Activated CD4-positive, alpha-beta T cell treated with anti-CD3 and anti-CD28 coated beads, Interleukin-2, Interleukin-4, amounts not matched to agents 100 ng/mL and 50 ng/mL, durations not matched to agents 16 hours and 8 hours (primary cell): ENCODE data around the gene CALN1.
"Not testable (repeated sequence)": the region's sequence is repeated elsewhere in the genome, so short reads cannot be mapped to it uniquely, and the experiment has no call there.

Experiments used
- DNase-seq: peaks from one replicate; pipeline ENCODE4 v3.0.0-alpha.2; 2020; ENCODE audit warnings: low spot score

CALN1 gene

DNA sequence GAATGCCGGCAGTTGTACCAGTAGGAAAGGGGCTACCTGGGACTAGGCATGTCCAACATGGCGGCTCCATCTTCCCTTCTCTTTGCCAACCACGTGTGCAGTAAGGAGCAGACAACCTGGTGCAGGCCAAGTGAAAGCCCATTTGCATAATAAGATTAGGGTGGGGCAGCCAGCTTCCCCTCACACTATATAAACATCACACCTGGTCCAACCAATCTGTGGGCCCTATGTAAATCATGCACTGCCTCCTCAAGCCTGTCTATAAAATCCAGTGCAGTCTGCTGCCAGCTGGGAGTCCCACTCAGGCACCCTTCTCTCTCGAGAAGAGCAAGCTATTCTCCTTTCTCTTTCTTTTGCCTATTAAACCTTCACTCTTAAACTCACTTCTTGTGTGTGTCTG lies 429.3 kb downstream of the CALN1 start:
- no peak for DNase-seq

DNA sequence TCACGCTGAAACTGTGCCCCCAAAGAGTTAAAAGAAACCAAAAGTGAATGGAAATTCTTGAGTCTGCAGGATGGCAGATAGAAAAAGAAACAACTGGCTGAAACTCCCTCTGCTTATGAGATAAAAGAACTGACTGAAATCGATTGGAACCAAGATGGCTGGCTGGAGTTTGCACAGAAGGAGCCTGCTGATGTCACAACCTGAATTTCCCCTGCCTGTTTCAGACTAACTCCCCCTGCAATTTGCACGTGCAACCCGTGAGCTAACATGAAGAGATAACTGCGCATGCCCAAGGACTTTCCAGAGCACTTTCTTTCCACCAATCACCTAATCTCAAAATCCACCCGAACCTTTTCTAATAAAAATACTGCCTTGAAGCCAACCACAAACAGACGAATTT lies 435.5 kb downstream of the CALN1 start:
- no peak for DNase-seq

DNA sequence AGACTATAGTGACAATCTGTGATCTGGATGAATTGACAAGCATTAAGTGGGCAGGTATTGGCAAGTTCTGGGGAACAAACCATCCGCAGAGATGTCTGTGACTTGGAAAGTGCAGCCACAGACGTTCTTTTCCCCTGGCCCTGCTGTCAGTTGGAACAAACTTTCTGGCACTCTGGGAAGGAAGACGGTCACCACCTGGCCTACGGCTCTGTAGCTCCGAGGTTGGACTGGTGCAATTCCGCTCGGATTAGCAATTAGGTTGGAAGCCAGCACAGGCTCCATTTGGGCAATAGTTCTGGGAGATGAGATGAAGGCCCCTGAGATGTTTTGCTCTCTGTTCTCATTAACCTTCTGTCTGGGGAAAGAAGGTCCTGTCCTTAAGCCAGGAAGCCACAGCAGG lies 437.5 kb downstream of the CALN1 start:
- DNase-seq, result no peak

DNA sequence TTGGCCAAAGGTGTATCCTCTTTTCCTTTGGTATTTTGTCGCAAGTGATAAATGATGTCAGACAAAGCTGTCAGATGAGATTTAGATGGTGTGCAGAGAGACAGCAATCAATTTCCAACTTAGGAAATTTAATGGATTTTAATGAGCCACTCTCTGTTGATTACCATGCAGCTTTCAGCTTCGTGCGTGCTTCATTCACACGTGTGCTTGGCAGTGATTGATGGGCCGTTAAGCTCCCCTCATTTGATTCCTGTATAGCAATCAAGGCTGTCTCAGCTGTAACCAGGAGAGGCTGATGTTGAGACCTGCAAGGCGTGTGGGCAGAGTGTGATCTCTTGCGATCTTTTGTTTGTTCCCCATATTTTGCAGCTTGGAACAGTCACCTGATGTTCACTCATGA lies 439.6 kb downstream of the CALN1 start:
- no peak for DNase-seq

DNA sequence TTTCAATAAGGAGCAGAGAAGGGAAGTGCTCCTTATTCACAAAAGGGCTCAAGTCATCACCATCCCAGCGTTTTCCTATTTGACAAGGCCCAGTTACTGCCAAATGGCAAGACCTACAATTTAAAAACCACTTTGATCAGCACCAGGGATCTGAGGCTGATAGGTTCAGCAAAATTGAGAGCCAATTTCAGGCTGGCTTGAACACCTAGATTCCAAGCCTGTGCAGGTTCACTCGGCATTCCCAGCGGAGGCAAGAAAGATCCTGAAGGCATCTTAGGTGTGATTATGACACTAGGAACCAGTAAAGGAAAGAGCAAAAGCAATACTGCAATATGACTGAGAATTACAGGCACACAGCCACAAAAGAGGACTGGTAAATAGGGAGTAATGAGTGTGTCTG lies 441.4 kb downstream of the CALN1 start:
- no peak for DNase-seq

DNA sequence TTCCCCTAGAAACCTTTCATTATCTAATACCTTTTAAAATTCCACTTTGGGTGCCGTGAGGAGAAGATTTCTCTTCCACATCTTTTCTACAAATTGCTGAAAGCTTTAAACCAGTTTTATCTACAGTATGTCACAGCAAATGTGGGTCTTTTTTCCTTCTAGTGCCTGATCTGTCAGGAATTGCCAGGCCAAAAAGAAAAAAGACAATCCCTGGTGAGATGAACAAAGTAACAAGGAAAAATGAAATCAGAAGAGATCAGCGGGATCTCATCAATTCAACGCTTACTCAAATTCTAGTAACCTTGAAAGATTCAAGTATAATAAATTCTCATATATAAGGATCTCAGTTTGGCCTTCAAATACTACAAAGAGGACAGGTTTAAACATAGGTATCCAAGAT lies 449.5 kb downstream of the CALN1 start:
- no peak for DNase-seq

DNA sequence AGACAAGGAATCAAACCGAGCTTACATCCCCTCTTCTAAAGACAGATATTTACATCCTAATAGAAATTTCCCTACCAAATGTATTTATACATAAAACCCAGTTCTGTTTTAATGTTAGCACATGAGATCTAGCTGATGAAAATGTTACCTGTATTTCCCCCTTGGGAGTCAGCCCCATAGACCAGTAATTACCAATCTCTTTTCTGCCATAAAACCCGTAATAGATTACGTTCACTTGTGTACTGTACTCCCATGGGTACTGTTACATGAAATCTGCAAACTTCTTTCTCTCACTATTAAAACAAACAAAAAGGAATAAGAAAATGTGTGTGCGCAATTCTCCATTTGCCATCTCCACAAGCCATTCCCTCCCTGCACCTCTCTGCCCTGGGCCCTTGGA lies 450.9 kb downstream of the CALN1 start:
- DNase-seq, result no peak

DNA sequence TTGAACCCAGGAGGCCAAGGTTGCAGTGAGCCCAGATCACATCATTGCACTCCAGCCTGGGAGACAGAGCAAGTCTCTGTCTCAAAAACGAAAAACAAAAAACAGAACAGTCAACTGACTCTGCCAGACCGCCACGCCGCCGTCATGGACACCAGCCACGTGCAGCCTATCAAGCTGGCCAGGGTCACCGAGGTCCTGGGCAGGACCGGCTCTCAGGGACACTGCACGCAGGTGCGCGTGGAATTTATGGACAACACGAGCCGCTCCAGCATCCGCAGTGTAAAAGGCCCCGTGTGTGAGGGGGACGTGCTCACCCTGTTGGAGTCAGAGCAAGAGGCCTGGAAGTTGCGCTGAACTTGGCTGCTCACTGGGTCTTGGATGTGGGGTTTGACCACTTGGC lies 470.0 kb downstream of the CALN1 start:
- no peak for DNase-seq

DNA sequence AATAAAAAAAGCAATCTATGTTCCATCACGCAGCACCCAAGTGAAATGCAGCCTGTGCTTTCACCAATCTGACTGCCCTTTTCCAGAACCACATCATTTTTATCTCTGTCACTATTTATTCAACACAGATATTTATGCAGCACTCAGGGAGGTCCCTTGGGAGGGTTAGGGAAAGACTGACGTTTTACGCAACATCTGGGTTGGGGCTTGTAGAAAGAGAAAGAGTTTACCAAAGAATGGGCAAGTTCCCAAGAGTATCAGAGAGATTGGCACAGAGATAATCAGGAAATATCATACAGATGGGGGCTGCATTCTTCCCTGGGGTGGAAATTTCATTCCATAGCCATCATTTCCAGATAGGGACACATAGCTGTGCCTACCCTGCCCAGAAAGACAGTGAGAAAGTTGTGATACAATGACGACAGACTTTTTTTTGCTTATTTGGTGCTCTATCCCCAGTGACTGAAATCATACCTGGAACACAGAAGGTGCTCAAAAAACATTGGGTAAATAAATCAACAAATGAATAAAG lies 474.2 kb downstream of the CALN1 start:
- no peak for DNase-seq

DNA sequence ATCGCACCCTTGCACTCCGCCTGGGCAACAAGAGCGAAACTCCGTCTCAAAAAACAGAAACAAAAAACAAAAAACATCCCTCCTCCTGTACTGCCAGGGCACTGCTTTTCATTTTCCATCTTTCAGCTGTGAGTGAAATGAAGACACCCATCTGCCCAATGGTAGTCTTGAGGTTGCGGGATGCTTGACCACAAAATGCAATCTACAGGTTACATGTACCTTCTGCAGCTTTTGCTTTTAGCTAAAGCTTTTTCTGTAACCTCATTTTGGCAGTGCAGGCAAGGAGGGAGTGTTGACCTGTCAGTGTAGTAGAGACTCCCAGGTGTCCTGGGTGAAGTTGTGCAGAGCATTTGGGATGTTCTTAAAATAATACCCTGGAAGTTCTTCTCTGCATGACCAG lies 476.5 kb downstream of the CALN1 start:
- DNase-seq, result no peak

DNA sequence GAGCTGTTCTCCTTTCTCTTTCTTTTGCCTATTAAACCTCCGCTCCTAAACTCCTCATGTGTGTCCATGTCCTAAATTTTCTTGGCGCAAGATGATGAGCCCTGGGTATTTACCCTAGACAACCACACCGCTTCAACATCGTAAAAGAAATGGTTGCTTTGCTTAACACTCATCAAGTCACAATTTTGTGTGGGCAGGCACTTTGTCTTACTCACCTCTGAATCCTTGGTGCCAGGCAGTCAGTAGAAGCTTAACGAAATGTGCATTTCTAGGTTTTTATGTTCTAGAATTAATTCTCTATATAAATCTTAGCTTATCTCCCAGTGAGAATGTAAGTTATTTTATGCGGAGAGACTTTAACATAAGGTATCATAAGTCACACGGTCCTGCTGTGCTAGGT lies 478.7 kb downstream of the CALN1 start:
- DNase-seq, result no peak

DNA sequence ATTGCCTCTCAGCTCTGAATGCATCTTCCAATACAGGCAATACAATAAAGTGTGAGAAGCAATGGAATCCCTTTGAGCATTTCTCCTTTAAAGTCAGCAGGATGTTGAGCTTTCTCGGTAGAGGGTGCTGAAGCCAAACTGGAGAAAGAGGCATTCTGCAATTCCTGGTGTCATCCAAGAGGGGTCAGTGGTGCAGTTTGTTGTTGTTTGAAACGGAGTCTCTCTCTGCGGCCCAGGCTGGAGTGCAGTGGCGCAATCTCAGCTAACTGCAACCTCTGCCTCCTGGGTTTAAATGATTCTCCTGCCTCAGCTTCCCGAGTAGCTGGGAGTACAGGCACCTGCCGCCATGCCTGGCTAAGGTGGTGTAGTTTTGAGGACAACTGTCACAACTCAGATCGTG lies 486.5 kb downstream of the CALN1 start:
- DNase-seq, result no peak

DNA sequence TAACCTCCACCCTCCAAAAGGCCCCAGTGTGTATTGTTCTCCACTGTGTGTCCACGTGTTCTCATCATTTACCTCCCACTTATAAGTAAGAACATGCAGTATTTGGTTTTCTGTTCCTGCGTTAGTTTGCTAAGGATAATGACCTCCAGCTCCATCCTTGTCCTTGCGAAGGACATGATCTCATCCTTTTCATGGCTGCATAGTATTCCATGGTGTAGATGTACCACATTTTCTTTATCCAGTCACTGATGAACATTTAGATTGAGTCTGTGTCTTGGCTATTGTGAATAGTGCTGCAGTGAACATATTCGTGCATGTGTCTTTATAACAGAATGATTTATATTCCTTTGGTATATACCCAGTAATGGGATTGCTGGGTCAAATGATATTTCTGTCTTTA lies 497.9 kb downstream of the CALN1 start:
- DNase-seq, result not testable (repeated sequence)

DNA sequence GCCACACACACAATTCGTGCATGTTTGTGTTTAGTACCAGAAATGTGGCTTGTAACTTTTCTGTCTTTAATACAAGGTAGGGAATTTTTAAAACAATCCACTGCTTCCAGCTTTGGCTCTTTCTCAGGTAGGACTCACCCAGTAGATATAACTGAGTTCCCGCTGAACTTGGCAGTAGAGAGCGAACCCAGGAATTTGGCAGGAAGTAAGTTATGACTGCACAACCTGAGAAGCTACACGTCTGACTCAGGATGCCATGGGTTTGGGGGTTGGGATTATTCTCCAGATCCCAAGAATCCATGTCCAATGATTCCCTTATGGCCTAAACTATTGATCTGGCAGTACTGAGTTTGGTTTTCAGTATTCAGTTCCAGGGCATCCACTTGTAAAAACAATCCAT lies 499.7 kb downstream of the CALN1 start:
- DNase-seq, result no peak

DNA sequence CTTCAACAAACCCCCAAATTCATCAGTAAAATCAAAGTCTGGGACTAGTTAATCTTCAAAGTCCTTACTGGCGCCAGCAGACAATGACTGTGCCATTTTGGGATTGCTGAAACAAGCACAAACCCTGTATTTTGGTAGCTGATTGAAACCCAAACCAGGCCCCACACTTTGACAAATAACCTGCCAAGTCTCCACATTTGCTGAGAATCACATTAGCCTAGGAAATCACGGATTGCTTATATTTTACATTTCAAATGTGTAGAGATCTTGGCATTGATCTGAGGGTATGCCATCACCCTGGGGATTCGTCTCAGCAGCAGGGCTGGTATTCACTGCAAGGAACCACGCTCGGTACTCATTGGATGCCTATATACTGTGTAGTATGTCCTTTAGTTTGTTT lies 501.1 kb downstream of the CALN1 start:
- no peak for DNase-seq

DNA sequence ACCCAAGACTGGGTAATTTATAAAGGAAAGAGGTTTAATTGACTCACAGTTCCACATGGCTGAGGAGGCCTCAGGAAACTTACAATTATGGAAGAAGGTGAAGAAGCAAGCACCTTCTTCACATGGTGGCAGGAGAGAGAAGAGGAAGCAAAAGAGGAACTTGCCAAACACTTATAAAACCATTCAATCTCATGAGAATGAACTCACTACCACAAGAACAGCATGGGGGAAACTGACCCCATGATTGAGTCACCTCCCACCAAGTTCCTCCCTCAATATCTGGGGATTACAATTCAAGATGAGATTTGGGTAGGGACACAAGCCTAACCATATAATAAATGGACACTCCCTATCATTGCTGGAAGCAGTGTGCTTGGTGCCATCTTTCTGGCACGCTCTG lies 506.3 kb downstream of the CALN1 start:
- no peak for DNase-seq

DNA sequence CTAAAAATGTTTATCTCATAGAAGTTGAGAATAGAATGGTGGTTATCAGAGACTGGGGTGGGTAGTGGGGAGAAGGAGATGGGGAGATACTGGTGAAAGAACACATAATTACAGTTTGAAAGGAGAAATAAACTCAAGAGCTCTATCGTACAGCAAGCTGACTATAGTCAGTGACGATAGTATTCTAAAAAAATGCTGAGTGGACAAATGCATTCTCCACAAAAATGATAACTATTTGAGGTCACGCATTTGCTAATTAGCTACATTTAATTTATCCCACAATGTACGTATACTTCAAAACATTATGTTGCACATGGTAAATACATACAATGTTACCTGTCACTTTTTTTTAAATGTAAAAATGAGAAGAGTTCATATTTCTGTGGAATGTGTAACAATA lies 507.7 kb downstream of the CALN1 start:
- no peak for DNase-seq

DNA sequence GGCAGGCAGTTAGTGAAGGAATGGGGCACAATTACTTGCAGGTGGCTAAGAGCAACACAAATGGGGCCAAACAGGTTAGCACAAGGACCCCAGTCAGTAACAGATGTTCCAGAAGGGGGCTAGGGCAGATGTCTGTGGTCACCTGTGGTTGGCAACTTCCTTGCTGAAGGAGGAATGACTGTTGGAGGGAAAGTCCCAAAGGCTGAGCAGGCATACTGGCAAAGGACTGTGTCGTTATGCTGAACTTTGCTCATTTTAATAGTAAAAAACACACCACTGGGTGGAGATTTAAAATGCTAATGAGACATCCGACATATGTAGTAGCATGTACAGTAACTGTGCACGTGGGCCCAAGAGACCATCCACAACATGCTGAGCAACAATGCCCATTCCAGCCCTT lies 511.6 kb downstream of the CALN1 start:
- DNase-seq, result no peak

DNA sequence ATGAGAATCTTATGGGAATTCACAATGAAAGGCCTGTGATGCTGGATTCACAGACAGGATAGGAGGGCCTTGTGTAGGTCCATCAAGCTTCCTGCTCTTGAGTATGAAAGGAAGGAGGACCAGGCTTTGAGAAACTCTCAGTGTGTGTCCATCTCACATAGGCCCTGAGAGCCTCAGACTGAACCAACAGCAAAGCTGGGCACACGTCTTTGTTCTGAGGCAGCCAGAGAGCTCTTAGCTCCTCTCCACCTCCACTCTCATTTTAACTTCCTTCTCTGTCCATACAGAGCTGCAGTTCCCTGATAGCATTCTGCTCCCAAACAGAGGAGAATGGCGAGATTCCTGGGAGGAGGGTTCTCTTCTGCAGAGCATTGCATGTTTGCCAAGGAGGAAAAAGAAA lies 515.6 kb downstream of the CALN1 start:
- no peak for DNase-seq

DNA sequence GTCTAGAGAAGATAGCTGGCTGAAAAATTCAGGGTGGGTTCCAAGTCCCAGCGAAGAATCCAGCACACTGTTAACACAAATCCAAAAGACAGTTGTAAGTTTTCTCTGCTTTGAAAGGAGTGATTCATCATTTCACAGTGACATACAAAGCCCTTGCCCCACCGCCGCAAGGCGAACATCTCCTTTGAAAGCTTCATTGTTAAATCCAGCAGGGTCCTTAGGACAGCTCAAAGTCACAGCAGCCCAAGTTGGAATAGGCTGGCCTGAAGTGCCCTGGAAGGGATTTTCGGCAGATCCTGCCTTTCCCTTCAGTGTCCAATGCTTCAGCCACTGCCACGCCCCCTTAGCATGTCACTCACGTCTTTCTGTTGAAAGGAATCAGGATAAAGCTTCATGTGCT lies 526.1 kb downstream of the CALN1 start:
- DNase-seq, result no peak

DNA sequence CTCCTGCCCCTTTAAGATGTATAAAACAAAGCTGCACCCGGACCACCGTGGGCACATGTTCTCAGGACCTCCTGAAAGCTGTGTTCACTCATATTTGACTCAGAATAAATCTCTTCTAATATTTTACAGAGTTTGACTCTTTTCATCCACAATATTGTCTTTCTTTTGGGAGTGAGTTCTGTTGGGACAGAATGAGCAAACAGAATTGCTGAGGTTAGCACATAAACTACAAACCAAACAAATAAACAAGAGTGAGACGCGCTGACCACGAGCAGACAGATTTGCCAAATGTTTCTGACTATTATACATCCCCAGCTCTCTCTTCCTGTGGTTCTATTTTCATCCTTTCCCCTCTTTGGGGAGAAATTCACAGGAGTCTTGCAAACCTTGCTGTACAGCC lies 526.7 kb downstream of the CALN1 start:
- no peak for DNase-seq

DNA sequence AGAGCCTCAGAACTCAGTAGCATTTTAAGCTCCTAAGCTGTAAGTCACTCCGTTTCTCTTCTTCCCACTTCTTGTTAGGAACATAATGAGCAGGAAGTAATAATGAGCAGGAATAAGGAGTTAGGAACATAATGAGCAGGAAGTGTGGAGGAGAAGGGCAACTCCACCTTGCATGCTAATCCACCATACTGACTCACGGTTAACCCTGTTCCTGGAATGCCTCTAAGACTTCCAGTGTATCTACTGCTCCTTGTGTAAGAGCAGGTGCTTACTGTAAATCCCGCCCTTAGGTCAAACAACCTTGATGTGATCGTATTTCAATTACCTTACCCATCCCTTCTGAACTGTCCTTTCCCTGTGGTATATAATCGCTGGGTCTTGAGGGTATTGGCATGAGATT lies 528.7 kb downstream of the CALN1 start:
- DNase-seq, result no peak

DNA sequence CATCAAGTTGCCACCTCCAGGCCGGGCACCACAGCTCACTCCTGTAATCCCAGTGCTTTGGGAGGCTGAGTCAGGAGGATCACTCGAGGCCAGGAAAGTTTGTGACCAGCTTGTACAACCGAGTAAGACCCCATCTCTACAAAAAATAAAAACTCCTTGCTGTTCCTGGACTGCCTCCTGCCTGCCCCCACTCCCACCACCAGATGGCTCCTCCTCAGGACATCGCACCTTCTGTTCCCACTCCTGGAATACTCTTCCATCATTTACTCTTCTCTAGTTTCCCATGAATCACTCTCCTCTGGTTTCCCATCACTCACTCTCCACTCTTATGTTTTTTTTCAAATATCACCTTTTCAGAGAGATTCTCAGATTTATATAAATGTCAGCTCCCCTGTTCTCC lies 540.7 kb downstream of the CALN1 start:
- no peak for DNase-seq

DNA sequence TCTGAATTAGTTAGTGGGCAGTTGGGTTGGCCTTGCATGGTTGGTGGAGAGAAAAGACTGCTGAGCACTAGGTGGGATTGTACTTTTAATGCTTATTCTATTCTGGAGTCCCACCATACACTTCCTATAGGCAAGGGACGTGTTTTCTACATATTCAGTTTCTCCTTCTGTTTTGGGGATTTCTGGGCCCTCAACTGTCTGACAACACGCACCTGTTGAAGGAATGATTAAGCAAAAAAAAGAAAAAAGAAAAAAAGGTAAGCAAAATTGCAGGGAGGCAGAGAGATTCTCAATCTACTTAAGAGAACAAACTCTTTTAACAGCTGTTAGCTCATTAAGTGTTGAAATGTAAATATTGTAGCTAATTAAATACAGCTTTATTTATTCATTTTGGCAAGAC lies 541.3 kb downstream of the CALN1 start:
- DNase-seq, result no peak

DNA sequence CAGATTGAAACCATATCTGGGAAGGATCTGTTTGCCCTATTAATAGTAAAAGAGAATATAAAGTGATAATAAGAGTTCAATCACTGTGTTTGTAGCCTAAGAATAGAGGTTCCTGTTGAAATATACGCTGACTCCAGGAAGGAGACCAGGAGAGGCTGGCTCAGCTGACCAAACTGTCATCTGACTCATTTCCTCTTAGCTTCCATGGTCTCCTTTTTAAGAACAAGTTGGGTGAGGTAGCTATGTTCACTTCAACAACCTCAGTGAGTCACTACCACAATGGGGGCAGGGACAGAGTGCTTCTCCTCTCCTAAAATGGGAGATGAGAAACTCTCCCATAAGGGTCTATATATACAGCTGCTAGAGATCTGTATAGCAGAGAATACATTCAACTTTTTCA lies 543.3 kb downstream of the CALN1 start:
- DNase-seq, result no peak
